Liver (tissue), 9 donors: ENCODE measurements around the gene SLC34A2. TPM values are rescaled to one million over a fixed set of nuclear protein-coding genes. Genes with fewer than 3 reads are reported as not detected.

Experiments
- DNase-seq: peaks from one replicate; pipeline ENCODE4 v3.0.0-alpha.2; 2017; ENCODE audit warnings: low spot score
- H3K27ac ChIP-seq, 2 donors: one replicate each; pipeline ENCODE4 v1.7.0; 2013; ENCODE audit warnings: inconsistent platforms in 2 of 2, low read length in 2 of 2, control low read depth in 1 of 2, low read depth in 1 of 2, mild to moderate bottlenecking in 1 of 2
- H3K27me3 ChIP-seq, 4 donors: one replicate each; pipeline versions ENCODE4 v1.6.1 to v1.7.0; 2013; ENCODE audit warnings: low read length in 3 of 4, inconsistent platforms in 1 of 4, mild to moderate bottlenecking in 1 of 4, moderate library complexity in 1 of 4; ENCODE audit not compliant: control insufficient read depth in 4 of 4, insufficient read depth in 4 of 4
- H3K36me3 ChIP-seq, 4 donors: one replicate each; pipeline versions ENCODE4 v1.6.1 to v1.7.0; 2013; ENCODE audit warnings: low read length in 3 of 4, mild to moderate bottlenecking in 3 of 4, low read depth in 1 of 4, moderate library complexity in 1 of 4; ENCODE audit not compliant: control insufficient read depth in 4 of 4, insufficient read depth in 3 of 4
- H3K4me1 ChIP-seq, 4 donors: one replicate each; pipeline versions ENCODE4 v1.6.1 to v1.7.0; 2013; ENCODE audit warnings: low read length in 3 of 4, mild to moderate bottlenecking in 3 of 4, moderate library complexity in 1 of 4; ENCODE audit not compliant: control insufficient read depth in 4 of 4, insufficient read depth in 4 of 4
- H3K4me3 ChIP-seq, 3 donors: one replicate each; pipeline versions ENCODE4 v1.6.1 to v1.7.0; 2013; ENCODE audit warnings: low read length in 3 of 3, control low read depth in 1 of 3, low read depth in 1 of 3, mild to moderate bottlenecking in 1 of 3
- H3K9ac ChIP-seq, 2 donors: one replicate each; pipeline ENCODE4 v1.7.0; 2013; ENCODE audit warnings: low read length in 2 of 2, mild to moderate bottlenecking in 2 of 2, moderate library complexity in 2 of 2, control low read depth in 1 of 2, low read depth in 1 of 2
- H3K9me3 ChIP-seq, 4 donors: one replicate each; pipeline versions ENCODE4 v1.6.1 to v1.7.0; 2013; ENCODE audit warnings: low read length in 3 of 4; ENCODE audit not compliant: control insufficient read depth in 4 of 4
- EGR1 ChIP-seq, 2 donors: IDR thresholded peaks; 2 replicates each; pipeline ENCODE4 v1.6.1; 2016 to 2018; ENCODE audit warnings: antibody characterized with exemption in 2 of 2, low read depth in 2 of 2
- FOXA1 ChIP-seq: IDR thresholded peaks from 2 replicates; pipeline ENCODE4 v1.6.1; 2016; ENCODE audit warnings: antibody characterized with exemption
- FOXA2 ChIP-seq: IDR thresholded peaks from 2 replicates; pipeline ENCODE4 v1.6.1; 2016; ENCODE audit warnings: antibody characterized with exemption
- GABPA ChIP-seq, 2 donors: IDR thresholded peaks in 1 of 2; conservative IDR thresholded peaks in 1 of 2; 2 replicates each; pipeline ENCODE4 v1.6.1; 2016; ENCODE audit warnings: antibody characterized with exemption in 2 of 2, mild to moderate bottlenecking in 1 of 2, moderate library complexity in 1 of 2
- HNF4A ChIP-seq, 2 donors: conservative IDR thresholded peaks; 2 replicates each; pipeline ENCODE4 v1.6.1; 2016; ENCODE audit warnings: antibody characterized with exemption in 2 of 2, mild to moderate bottlenecking in 2 of 2
- HNF4G ChIP-seq: IDR thresholded peaks from 2 replicates; pipeline ENCODE4 v1.6.1; 2016; ENCODE audit warnings: antibody characterized with exemption
- JUND ChIP-seq, 2 donors: IDR thresholded peaks; 2 replicates each; pipeline ENCODE4 v1.6.1; 2016; ENCODE audit warnings: antibody characterized with exemption in 2 of 2
- MAX ChIP-seq: IDR thresholded peaks from 2 replicates; pipeline ENCODE4 v1.6.1; 2016; ENCODE audit warnings: antibody characterized with exemption
- NR2F2 ChIP-seq: IDR thresholded peaks from 2 replicates; pipeline ENCODE4 v1.6.1; 2016; ENCODE audit warnings: antibody characterized with exemption
- RAD21 ChIP-seq, 2 donors: IDR thresholded peaks; 2 replicates each; pipeline ENCODE4 v1.6.1; 2016; ENCODE audit warnings: antibody characterized with exemption in 2 of 2, mild to moderate bottlenecking in 2 of 2
- RXRA ChIP-seq, 2 donors: IDR thresholded peaks; 2 replicates each; pipeline ENCODE4 v1.6.1; 2017 to 2018; ENCODE audit warnings: antibody characterized with exemption in 2 of 2, mild to moderate bottlenecking in 1 of 2
- SP1 ChIP-seq: IDR thresholded peaks from 2 replicates; pipeline ENCODE4 v1.6.1; 2018; ENCODE audit warnings: antibody characterized with exemption, mild to moderate bottlenecking
- TAF1 ChIP-seq: conservative IDR thresholded peaks from 2 replicates; pipeline ENCODE4 v1.6.1; 2016; ENCODE audit warnings: antibody characterized with exemption, mild to moderate bottlenecking
- YY1 ChIP-seq: IDR thresholded peaks from 2 replicates; pipeline ENCODE4 v1.6.1; 2016; ENCODE audit warnings: antibody characterized with exemption, mild to moderate bottlenecking
- ZBTB33 ChIP-seq: IDR thresholded peaks from 2 replicates; pipeline ENCODE4 v1.6.1; 2016; ENCODE audit warnings: antibody characterized with exemption
- WGBS: extraction: QIAGEN DNeasy Blood & Tissue Kit; methylation state at CpG from one replicate; pipeline ENCODE4 v1.1.7; 2013; 5-methylcytosine and 5-hydroxymethylcytosine counted together
- polyA plus RNA-seq, 2 donors: library from polyadenylated mRNA; stranded (reverse) in 1 of 2; unstranded in 1 of 2; fragments of 200-250 nt in 1 of 2; fragments of >200 nt in 1 of 2; fragmentation: Nextera tagmentation in 1 of 2; extraction: Ambion mirVana in 1 of 2; gene quantifications; one replicate each; pipeline versions ENCODE4 v1.2.1 to v1.2.3, GENCODE V29; 2013 to 2015
- total RNA-seq, 2 donors: library from RNA; depleted of rRNA; stranded (reverse); fragments of >200 nt; gene quantifications; one replicate each; pipeline ENCODE4 v1.2.3, GENCODE V29; 2014
- TF ChIP-seq, protein P1 (sequence below): fragments of 150-350 bp; IDR thresholded peaks from 2 replicates; pipeline ENCODE4 v1.5.1; 2017; ENCODE audit warnings: improper control_type of control experiment, low read depth, low read length; ENCODE audit not compliant: missing input control
- TF ChIP-seq, protein P2 (sequence below): IDR thresholded peaks from 2 replicates; pipeline ENCODE4 v1.6.1; 2016; ENCODE audit warnings: antibody characterized with exemption
- TF ChIP-seq, protein P3 (sequence below): IDR thresholded peaks from 2 replicates; pipeline ENCODE4 v1.6.1; 2016; ENCODE audit warnings: antibody characterized with exemption, mild to moderate bottlenecking
- donor health status: healthy.
- donor health status: healthy.
- donor health status: healthy.
- donor health status: healthy.
- donor health status: healthy.

The SLC34A2 gene
- total and polyA plus RNA-seq, 4 donors, result 0.14 to 1.4 (median 0.94) TPM

DNA sequence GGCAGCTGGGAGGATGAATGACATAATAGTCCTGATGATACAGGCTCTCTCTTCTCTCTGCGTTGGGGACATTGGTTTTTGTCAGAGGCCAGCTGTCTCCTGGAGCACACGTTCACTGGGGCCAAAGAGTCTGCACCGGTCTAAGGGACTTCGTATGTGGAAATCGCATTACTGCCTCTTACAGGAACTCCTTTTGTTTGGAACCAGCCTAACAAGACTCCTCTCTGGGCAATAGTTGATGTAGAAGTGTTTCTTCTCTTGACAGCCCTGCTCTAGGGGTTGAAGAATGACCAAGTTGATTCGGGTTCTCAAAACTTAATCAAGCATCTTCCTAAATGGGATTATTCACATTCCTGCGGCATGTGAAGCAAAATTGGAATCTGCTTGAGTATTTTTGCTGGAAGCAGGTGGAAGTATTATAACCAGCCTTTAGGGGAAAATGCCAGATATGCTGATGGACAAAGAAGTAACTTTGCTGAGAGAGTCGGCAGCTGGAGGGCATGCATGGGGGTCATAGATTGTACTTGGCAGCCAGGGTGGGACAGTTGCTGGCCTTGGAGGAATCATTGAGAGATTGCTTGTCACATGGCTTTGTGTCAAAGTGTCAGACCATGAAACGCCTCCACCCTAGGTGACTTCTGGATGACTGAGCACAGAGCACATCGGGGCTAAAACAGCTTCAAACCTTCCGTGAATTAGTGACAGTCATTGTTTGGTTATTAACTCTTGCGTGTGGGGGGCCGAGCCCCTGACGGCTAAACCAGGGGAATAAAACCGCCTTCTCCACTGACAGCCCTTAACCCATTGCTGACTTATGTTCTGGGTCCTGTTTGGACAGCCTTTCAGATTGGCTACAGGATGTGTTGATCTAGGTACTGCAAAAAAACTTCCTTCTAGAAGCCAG is 34.4 kb upstream of the SLC34A2 start:
- no peak for TF ChIP-seq FOXA2
- TF ChIP-seq ZBTB33, result no peak
- TF ChIP-seq JUND (IDR thresholded peaks at IDR 0.05), result no peak
- TF ChIP-seq, protein P1, sequence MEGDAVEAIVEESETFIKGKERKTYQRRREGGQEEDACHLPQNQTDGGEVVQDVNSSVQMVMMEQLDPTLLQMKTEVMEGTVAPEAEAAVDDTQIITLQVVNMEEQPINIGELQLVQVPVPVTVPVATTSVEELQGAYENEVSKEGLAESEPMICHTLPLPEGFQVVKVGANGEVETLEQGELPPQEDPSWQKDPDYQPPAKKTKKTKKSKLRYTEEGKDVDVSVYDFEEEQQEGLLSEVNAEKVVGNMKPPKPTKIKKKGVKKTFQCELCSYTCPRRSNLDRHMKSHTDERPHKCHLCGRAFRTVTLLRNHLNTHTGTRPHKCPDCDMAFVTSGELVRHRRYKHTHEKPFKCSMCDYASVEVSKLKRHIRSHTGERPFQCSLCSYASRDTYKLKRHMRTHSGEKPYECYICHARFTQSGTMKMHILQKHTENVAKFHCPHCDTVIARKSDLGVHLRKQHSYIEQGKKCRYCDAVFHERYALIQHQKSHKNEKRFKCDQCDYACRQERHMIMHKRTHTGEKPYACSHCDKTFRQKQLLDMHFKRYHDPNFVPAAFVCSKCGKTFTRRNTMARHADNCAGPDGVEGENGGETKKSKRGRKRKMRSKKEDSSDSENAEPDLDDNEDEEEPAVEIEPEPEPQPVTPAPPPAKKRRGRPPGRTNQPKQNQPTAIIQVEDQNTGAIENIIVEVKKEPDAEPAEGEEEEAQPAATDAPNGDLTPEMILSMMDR, result no peak
- no peak for TF ChIP-seq RXRA (IDR thresholded peaks at IDR 0.05)
- TF ChIP-seq HNF4A (conservative IDR thresholded peaks at IDR 0.05), result no peak
- TF ChIP-seq SP1, result no peak
- TF ChIP-seq, protein P2, sequence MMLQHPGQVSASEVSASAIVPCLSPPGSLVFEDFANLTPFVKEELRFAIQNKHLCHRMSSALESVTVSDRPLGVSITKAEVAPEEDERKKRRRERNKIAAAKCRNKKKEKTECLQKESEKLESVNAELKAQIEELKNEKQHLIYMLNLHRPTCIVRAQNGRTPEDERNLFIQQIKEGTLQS, result no peak
- TF ChIP-seq EGR1 (IDR thresholded peaks at IDR 0.05; ENCODE audit: low read depth in 2 of 2), result no peak
- TF ChIP-seq FOXA1, result no peak
- TF ChIP-seq MAX, result no peak
- TF ChIP-seq HNF4G, result no peak
- TF ChIP-seq, protein P3, sequence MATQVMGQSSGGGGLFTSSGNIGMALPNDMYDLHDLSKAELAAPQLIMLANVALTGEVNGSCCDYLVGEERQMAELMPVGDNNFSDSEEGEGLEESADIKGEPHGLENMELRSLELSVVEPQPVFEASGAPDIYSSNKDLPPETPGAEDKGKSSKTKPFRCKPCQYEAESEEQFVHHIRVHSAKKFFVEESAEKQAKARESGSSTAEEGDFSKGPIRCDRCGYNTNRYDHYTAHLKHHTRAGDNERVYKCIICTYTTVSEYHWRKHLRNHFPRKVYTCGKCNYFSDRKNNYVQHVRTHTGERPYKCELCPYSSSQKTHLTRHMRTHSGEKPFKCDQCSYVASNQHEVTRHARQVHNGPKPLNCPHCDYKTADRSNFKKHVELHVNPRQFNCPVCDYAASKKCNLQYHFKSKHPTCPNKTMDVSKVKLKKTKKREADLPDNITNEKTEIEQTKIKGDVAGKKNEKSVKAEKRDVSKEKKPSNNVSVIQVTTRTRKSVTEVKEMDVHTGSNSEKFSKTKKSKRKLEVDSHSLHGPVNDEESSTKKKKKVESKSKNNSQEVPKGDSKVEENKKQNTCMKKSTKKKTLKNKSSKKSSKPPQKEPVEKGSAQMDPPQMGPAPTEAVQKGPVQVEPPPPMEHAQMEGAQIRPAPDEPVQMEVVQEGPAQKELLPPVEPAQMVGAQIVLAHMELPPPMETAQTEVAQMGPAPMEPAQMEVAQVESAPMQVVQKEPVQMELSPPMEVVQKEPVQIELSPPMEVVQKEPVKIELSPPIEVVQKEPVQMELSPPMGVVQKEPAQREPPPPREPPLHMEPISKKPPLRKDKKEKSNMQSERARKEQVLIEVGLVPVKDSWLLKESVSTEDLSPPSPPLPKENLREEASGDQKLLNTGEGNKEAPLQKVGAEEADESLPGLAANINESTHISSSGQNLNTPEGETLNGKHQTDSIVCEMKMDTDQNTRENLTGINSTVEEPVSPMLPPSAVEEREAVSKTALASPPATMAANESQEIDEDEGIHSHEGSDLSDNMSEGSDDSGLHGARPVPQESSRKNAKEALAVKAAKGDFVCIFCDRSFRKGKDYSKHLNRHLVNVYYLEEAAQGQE, result no peak
- TF ChIP-seq RAD21 (IDR thresholded peaks at IDR 0.05), result no peak
- no peak for TF ChIP-seq YY1
- TF ChIP-seq TAF1, result no peak
- TF ChIP-seq GABPA (IDR thresholded peaks at IDR 0.05 in 1 of 2, conservative IDR thresholded peaks at IDR 0.05 in 1 of 2), result no peak
- TF ChIP-seq NR2F2, result no peak
- no peak overlapping the region for H3K9ac ChIP-seq
- WGBS, result 49% methylated on average over 15 of the region's 15 CpGs
- H3K4me3 ChIP-seq, result no peak overlapping the region
- no peak for DNase-seq
- H3K27ac ChIP-seq, result no peak overlapping the region
- no peaks in the 10 kb centered on the region for H3K4me1 ChIP-seq
- peaks cover 0 to 6% (median 0%) of the 10 kb centered on the region in 4 donors for H3K27me3 ChIP-seq
- H3K9me3 ChIP-seq, result no peaks in the 10 kb centered on the region
- H3K36me3 ChIP-seq, result no peaks in the 10 kb centered on the region
